Activated CD4-positive, CD25-positive, alpha-beta regulatory T cell (primary cell): ENCODE measurements around the gene ICAM4.
"Not testable (repeated sequence)": the region's sequence is repeated elsewhere in the genome, so short reads cannot be mapped to it uniquely, and the experiment has no call there.

Source experiments
- DNase-seq, 4 experiments: peaks; one replicate each; lab custom pipeline; 2025; lab: John Stamatoyannopoulos, UW

The ICAM4 gene, protein sequence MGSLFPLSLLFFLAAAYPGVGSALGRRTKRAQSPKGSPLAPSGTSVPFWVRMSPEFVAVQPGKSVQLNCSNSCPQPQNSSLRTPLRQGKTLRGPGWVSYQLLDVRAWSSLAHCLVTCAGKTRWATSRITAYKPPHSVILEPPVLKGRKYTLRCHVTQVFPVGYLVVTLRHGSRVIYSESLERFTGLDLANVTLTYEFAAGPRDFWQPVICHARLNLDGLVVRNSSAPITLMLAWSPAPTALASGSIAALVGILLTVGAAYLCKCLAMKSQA

DNA sequence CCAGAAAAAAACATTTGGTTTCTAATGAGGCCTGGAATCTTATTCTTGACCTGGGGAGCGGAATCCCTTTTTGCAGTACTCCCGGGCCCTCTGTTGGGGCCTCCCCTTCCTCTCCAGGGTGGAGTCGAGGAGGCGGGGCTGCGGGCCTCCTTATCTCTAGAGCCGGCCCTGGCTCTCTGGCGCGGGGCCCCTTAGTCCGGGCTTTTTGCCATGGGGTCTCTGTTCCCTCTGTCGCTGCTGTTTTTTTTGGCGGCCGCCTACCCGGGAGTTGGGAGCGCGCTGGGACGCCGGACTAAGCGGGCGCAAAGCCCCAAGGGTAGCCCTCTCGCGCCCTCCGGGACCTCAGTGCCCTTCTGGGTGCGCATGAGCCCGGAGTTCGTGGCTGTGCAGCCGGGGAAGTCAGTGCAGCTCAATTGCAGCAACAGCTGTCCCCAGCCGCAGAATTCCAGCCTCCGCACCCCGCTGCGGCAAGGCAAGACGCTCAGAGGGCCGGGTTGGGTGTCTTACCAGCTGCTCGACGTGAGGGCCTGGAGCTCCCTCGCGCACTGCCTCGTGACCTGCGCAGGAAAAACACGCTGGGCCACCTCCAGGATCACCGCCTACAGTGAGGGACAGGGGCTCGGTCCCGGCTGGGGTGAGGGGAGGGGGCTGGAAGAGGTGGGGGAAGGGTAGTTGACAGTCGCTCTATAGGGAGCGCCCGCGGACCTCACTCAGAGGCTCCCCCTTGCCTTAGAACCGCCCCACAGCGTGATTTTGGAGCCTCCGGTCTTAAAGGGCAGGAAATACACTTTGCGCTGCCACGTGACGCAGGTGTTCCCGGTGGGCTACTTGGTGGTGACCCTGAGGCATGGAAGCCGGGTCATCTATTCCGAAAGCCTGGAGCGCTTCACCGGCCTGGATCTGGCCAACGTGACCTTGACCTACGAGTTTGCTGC, at the start of gene ICAM4:
Gene ICAM4, plus strand, starts transcription at position 153 of the 935 bp plus-strand sequence. Its CDS starts 58 bp downstream, at position 211.
- no peak for DNase-seq

DNA sequence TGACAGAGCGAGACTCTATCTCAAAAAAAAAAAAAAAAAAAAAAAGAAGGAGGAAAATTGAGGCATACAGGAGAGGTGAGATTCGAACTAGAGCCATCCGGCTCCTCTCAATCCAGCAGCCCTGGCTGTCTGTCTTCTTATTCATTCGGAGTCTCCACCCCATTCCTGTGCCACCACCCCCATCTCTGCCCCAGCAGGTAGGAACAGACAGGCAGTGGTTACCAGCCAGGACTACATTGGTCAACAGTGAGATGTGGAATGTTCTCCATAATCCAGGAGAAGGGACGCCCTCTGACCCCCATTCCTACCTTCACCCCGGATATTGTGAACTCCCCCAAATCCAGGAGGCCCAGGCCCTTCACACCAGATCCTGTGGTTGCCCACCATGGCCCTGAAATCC, 49.1 kb upstream of the ICAM4 start:
- DNase-seq, result no peak

DNA sequence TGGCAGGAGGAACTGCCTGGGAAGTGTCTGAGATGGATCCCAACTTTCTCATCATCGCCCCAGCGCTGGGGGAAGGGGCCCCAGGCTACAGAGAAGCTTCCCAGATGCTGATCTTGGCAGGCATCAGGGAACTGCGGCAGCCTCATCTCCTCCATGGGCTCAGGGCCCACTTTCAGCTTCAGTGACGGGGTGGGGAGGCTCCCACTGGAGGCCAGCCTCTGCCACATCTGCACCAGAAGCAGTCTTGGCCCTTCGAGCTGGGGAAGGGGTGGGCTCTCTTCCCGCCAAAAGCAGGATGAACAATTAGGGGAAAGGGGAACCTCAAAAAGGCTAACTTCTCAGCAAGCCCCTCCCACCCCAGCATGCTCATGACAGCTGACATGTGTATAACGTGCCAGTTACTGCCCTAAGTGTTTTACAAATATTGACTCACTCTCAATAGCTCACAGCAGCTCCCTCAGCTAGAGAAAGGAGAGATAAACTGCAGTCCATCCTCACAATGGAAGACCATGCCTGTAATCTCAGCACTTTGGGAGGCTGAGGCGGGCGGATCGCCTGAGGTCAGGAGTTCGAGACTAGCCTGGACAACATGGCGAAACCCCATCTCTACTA, 48.5 kb upstream of the ICAM4 start:
- DNase-seq, result no peak

DNA sequence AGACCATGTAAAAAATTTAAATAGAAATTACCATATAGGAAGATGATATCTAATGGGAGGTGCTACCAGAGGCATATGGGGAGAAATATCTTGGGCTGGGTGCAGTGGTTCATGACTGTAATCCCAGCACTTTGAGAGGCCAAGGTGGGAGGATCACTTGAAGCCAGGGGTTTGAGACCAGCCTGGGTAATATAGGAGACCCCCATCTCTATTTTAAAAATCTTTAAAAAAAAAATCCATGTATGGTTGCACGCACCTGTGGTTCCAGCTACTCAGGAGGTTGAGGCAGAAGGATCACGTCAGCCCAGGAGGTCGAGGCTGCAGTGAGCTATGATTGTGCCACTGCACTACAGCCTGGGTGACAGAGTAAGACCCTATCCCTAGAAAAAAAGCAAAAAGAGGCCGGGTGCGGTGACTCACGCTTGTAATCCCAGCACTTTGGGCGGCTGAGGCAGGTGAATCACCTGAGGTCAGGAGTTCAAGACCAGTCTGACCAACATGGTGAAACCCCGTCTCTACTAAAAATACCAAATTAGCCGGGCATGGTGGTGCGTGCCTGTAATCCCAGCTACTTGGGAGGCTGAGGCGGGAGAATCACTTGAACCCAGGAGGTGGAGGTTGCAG, 44.8 kb upstream of the ICAM4 start:
- DNase-seq, result not testable (repeated sequence)

DNA sequence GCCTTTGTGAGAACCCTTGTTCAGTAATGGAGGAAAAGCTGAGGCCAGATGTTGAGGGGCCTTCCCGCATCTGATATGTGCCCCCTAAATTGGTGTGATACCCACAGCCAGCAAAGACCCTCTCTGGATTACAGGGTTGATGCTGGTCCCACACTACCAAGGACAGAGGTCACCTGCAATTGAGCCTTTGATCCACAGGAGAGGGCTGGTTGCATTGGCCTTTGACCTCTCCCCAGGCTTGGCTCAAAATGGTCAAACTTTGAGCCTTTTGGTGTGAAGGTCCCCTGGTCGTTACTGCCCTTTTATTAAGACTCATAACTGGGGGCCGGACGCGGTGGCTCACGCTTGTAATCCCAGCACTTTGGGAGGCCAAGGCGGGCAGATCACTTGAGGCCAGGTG, 43.1 kb upstream of the ICAM4 start:
- DNase-seq, result no peak

DNA sequence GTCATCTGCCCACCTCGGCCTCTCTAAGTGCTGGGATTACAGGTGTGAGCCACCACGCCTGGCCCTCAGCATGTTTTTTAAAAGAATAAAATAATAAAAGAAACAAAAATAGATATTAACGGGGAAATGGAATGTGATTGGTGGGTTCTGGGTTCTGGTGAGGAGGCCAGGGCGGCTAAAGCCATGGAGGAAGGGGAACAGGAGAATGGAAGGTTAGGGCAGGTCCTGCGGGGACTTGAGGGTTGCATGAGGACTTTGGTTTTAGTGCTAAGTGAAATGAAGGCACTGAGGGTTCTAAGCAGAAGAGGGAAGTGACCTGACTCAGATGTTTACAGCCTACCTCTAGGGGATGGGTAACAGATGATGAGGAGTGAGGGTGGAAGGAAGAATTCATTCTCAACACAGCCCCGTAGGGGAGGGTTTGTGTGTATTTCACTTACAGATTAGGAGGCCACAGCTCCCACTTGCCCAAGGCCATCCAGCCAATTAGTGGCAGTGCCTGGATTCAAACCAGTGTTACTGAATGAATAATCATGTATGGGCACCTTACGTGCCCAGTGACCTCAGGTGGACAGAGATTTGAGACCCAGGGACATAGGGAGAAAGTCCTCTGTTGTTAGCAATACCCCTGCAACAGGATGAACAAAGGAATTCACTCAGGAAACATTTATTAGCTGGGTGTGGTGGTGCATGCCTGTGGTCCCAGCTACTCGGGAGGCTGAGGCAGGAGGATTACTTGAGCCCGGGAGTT, 41.4 kb upstream of the ICAM4 start:
- DNase-seq, result no peak

DNA sequence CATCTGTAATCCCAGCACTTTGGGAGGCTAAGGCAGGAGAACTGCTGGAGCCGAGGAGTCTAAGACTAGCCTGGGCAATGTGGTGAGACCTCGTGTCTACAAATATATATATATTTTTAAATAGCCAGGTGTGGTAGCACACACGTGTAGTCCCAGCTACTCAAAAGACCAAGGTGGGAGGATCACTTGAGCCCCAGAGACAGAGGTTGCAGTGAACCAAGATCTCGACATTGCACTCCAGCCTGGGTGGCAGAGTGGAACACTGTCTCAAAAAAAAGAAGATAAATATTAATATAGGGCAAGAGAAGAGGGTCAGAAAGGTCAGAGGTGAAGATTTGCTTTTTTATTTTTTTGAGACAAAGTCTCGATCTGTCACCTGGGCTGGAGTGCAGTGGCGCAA, 40.2 kb upstream of the ICAM4 start:
- no peak for DNase-seq

DNA sequence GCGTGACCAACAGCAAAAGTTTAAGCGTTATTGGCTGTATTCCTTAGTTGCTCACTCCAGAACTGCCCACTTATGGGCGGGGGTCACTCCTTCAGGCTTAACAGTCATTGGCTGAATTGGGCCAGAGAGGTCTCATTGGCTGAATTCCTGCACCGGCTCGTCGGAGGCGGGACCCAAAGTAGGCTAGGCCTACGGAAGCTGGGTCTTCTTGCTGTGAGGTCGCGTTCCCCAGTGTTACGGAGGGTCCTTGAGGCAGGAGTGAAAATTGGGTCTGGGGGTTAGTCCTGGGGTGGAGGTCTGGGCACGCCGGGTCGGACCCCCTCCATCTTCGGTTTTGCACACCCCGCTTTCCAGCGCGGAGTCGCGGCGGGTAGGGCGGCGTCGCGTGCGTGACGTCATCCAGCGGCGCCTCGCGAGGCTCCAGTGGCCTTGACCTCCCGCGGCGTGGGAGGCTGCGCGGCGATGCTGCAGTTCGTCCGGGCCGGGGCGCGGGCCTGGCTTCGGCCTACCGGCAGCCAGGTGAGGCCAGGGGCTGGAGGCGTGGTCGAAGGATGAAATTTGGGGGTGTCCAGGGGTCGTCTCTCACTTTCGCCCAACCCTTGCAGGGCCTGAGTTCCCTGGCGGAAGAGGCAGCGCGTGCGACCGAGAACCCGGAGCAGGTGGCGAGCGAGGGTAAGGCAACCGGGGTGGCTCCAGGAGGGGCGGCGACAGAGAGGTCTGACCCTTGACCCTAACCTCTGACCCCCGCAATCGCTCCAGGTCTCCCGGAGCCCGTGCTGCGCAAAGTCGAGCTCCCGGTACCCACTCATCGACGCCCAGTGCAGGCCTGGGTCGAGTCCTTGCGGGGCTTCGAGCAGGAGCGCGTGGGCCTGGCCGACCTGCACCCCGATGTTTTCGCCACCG, 34.7 kb upstream of the ICAM4 start, which contains the start of gene MRPL4:
Gene MRPL4, plus strand, starts transcription at position 423 of the 903 bp plus-strand sequence. Its CDS starts 40 bp downstream, at position 463.
- DNase-seq, result peak; percentile 89 to 92 (median 92)

DNA sequence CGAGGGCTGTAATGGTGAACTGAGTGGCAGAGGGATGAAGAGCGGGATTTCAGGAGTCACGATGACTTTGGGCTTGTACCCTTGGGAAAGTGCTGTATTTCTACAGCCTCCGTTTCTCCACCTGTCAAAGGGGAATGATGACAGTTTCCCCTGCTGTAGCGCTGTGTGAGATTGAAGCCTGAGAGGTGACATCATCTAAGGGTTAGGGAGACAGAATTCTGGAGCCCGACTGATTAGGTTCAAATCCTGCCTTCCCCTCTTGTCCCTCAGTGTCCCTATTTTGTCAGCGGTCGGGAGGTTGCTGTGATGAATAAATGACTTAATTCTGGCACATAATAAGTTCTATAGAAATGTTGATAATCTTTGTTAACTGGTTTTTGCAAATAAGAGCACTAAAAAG, 34.0 kb upstream of the ICAM4 start:
- no peak for DNase-seq

DNA sequence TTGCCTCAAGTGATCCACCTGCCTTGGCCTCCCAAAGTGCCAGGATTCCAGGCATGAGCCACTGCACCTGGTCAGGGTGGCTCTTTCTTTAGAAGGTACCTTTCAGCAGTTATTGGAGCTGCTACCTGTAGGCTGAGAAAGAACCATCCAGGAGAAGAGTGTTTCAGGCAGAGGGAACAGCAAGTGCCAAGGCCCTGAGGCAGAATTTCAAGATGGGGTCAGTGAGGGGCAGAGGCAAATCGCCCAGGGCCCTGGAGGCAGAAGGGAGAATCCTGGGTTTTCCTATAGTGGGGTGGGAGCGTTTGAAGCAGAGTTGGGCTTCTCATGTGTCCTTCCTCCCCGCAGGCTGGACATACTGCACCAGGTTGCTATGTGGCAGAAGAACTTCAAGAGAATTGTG, 32.5 kb upstream of the ICAM4 start:
- DNase-seq, result no peak

DNA sequence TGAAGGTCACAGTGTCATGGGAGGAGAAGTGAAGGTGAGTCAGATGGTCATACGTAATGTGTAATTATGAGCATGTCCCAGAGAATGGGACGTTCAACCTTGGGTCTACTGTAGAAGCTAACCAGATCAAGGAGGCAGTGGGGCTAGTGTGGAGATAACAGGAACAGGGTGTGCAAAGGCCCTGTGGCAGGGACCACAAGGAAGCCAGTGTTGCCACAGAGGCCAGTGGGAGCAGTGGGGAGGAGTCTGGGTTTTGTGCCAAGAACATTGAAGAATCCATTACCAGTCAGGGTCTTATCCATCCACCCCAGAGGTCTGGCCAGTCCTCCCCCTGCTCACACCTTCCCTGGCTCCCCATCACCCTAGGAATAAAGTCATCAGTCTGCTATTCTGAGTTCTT, 31.4 kb upstream of the ICAM4 start:
- no peak for DNase-seq

DNA sequence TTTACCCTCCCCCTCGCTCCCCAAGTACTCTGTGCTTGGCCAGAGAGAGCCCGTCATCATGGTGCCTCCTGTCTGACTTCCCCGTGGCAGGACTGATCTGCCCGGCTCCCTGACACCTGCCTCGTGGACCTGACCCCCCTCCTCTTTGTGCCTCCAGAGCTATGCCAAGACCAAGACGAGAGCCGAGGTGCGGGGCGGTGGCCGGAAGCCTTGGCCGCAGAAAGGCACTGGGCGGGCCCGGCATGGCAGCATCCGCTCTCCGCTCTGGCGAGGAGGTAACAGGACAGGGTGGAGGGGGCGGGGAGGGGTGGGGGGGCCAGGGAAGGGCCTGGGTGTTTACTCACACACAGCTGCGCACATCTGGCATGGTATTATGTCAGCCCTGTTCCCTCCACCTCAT, 30.2 kb upstream of the ICAM4 start:
- DNase-seq, result no peak

DNA sequence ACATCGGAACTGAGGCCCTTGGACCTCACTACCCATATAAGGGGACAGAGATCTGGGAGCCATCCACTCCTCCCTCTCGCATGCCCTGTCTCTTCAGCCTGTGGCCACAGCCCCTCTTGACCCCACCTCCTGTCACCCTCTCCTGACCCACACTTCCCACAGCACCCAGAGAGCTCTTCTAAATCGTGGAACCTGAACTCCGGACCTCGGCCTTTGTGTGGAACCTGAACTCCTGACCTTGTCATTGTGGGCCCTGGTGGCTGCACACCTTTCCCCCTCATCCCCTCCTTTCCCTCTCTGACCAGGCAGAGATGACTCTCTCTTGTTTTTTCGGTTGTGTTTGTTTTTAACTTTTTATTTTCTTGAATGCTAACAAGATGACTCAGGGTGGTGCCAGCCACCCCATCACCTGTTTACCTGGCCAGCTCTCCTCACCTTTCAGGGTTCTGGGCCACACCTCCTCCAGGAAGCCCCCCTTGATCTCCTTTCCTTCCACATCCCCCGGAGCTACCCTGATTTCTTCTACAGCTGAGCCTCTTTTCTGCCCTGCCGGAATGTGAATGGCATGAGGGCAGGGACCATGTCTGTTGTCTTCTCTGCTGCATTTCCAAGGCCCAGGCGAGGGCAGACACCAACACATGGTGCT, 29.7 kb upstream of the ICAM4 start:
- no peak for DNase-seq

DNA sequence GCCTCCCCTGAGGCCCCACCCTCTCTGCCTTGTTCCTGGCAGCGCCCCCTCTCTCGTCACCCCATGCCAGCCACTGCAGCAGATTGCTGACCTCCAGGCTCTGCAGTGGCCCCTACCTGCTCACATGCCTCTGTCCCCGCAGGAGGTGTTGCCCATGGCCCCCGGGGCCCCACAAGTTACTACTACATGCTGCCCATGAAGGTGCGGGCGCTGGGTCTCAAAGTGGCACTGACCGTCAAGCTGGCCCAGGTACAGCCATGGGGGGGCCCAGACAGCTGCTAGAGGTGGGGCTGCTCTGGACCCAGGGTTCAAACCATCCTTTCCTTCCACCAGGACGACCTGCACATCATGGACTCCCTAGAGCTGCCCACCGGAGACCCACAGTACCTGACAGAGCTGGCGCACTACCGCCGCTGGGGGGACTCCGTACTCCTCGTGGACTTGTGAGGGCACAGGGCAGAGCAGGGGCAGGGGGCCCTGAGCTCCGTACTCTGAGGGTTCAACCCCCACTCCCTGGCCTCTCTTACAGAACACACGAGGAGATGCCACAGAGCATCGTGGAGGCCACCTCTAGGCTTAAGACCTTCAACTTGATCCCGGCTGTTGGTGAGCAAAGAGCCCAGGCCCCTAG, 28.6 kb upstream of the ICAM4 start:
- DNase-seq, result no peak

DNA sequence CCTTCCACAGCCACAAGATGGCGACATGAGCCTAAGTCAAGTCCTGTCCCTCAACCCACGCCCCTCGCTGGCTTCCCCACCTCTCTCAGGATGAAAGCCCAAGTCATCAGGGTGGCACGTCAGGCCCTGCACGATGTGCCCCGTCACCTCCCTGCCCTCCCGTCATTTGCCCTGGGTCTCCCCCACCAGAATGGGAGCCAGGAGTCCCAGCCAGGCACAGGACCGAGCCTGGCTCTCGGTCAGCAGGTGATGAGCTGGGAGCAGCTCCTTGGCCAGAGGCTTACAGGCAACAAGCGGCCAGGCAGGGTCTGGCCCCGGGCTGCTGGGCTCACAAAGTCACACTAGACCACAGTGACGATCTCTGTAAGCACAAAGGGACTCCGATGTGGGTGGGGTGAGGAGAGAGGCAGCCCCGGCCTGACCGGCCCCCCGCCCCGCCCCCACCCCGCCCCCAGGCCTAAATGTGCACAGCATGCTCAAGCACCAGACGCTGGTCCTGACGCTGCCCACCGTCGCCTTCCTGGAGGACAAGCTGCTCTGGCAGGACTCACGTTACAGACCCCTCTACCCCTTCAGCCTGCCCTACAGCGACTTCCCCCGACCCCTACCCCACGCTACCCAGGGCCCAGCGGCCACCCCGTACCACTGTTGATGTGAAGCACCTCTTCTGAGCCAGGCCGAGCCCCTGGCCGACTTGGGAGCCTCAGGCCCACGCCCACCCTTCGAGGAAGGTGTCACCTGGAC, 27.4 kb upstream of the ICAM4 start:
- DNase-seq, result peak; percentile 67 to 83 (median 80)

DNA sequence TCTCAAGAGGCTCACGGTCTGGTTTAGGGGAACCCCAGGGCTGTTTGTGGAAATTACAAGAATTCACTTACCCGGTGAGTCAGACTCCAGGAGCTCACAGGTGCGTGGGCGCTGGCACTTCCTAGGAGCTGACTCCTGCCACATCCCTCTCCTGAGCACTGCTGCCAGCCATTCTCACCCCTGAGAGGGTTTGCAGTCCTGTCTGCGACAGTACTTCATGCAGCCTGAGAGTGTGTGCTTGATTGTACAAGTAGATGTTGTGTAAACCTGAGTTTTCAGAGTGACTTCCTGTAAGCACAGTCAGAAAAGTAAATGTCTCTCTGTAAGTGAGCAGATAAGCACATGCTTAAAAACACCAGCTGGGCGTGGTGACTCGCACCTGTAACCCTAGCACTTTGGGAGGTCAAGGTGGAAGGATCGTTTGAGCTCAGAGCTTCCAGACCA, 26.6 kb upstream of the ICAM4 start:
- DNase-seq, result peak in 1 of 4 experiments; percentile 33

DNA sequence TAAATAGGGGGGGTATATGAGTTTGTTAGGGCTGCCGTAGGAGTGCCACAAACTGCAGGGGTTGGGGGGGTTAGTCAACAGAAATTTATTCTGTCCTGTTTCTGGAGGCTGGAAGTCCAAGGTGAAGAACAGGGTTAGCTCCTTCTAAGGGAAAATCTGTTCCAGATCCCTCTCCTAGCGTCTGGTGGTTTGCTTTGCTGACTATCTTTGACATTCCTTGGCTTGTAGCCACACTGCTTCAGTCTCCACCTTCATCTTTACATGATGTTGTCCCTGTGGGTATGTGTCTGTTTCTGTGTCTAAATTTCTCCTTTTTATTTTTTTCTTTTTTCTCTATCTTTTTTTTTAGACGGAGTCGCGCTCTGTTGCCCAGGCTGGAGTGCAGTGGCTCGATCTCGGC, 24.0 kb upstream of the ICAM4 start:
- no peak for DNase-seq

DNA sequence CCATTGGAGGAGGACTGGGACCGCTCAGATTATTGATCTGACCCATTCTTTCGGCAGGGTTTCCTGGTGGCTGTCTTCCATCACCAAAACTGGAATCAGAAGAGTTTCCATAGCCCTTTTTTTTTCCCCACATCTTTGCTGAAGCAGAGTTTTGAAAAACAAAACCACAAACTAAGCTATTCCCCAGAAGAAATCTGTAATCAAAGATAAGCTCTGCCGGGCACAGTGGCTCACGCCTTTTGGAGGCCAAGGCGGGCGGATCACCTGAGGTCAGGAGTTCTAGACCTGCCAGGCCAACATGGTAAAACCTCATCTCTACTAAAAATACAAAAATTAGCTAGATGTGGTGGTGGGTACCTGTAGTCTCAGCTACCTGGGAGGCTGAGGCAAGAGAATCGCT, 20.0 kb upstream of the ICAM4 start:
- DNase-seq, result no peak

DNA sequence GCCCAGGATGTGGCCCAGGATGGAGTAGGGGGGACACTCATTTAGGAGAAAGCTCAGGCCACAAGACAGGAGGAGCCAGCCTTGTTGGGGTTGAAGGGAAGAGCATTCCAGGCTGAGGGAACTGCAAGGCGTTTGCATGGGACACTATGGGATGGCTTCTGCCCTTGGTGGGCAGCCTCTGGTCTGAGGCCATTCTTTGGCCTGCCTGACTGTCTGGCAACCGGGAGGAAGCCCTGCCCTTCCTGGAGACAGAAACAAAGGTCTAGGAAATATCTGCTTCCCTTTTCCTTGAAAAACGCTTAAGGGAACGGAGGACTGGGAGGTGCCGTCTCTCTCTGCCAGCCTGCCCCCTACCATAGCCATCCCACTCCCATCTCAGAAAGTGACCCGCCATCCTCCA, 18.7 kb upstream of the ICAM4 start:
- DNase-seq, result no peak
